Measurements from ENCODE around the gene FLII.

DNA sequence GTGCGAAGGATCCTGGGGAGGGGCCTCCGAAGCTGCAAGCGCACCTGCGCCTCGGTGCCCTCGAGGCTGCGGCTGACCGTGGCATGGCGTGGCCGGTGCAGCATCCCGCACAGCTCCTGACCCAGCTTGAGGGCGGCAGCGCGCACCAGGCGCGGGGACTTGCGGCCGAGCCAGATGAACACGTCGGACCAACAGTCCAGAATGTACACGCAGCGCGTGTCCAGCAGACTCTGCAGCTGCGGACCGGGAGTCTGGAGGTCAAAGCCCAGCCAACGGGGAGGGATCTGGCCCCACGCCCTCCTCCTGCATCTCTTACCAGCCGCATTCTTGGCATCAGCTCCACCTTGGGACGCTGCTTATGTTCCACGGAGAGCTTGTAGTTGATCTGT, 10.9 kb downstream of the FLII start:
- TF ChIP-seq, protein P1, sequence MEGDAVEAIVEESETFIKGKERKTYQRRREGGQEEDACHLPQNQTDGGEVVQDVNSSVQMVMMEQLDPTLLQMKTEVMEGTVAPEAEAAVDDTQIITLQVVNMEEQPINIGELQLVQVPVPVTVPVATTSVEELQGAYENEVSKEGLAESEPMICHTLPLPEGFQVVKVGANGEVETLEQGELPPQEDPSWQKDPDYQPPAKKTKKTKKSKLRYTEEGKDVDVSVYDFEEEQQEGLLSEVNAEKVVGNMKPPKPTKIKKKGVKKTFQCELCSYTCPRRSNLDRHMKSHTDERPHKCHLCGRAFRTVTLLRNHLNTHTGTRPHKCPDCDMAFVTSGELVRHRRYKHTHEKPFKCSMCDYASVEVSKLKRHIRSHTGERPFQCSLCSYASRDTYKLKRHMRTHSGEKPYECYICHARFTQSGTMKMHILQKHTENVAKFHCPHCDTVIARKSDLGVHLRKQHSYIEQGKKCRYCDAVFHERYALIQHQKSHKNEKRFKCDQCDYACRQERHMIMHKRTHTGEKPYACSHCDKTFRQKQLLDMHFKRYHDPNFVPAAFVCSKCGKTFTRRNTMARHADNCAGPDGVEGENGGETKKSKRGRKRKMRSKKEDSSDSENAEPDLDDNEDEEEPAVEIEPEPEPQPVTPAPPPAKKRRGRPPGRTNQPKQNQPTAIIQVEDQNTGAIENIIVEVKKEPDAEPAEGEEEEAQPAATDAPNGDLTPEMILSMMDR (IDR thresholded peaks at IDR 0.05): no peak
- no peak for TF ChIP-seq POLR2A (IDR thresholded peaks at IDR 0.05)
